Fibroblast of villous mesenchyme (primary cell): ENCODE measurements around the gene AUTS2. TPM values are rescaled to one million over a fixed set of nuclear protein-coding genes. Genes with fewer than 3 reads are reported as not detected.

ENCODE experiments used
- DNase-seq: peaks from one replicate; pipeline ENCODE4 v3.0.0-alpha.2; 2010; ENCODE audit warnings: low read depth
- H3K4me3 ChIP-seq: 2 replicates; pipeline ENCODE4 v1.5.1; 2011; ENCODE audit warnings: low read depth, mild to moderate bottlenecking, low read length
- CTCF ChIP-seq: IDR thresholded peaks from 2 replicates; pipeline ENCODE4 v1.5.1; 2012; ENCODE audit warnings: low read depth, mild to moderate bottlenecking, low read length; ENCODE audit not compliant: insufficient read depth
- total RNA-seq: library from RNA; depleted of rRNA; stranded (reverse); fragments of >200 nt; gene quantifications from 2 replicates; pipeline ENCODE4 v1.2.3, GENCODE V29; 2012

AUTS2 gene
- total RNA-seq, 1 donor = 3.9 TPM

DNA sequence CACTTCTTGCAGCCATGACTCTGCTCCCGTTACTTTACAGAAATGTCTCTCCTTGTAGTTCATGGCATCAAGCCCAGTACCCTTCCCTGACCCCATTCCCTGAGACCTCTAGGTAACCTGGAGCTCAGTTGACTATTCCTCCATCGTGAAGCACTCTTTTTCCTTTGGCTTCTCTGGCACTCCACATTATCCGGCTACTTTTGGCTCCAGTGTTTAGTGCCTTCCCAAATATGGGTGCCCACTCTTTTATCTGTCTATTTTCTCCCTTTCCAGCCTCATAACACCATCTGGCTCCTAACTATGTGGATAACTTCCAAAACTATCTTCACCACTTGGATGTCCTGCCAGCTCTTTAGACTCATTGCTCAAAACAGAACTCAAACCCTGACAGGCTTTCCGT lies 788.9 kb downstream of the AUTS2 start:
- TF ChIP-seq CTCF = no peak
- DNase-seq = no peak

DNA sequence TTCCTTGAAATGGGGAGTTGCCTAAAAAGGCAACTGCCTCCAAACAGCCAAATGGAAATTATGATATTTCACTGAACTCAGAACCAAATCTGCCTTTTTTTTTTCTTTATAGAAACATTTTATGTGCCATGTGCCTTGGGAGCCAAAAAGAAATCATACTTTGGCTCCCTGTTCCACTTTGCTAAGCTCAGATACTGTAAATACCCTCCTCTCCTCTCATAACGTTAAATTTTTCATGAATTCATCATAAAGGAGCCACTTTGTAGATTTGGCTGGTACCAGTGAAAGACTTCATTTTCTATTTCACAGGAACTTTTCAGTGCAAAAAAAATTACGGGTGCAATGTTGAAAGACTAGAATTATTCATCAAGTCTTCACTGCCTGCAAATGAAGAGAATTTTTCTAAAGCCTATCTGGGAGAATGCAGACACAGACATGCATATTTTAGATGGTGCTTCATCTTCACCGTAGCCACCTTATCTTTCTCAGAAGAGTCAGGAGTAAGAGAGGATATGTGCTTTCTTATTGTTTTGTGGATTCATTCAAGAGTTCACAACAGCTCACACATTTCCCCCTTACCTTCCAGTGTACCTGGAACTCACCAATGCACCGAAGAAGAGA lies 791.4 kb downstream of the AUTS2 start:
- no peak for DNase-seq
- no peak overlapping the region for H3K4me3 ChIP-seq
- TF ChIP-seq CTCF = no peak

More for the DNA sequence above, 788.9 kb downstream of the AUTS2 start:
- no peak overlapping the region for H3K4me3 ChIP-seq

DNA sequence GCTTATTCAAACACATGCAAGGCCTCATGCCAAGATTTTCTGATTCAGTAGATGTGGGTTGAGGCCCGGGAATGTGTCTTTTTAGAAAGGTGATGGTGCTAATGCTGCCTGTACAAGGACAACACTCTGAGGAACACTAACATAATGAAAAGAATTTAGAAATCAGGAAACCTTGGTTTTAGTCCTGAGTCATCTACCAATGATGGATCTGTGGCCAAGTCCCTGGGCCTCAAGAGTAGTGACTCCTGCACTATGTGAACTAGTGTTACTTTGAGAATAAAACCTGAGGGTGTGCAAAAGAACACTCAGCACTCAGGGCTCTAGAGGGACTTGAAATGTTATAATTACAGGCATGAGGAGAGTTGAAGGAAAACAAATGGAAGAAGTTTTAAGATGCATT lies 792.0 kb downstream of the AUTS2 start:
- no peak for DNase-seq
- no peak overlapping the region for H3K4me3 ChIP-seq
- TF ChIP-seq CTCF = no peak

DNA sequence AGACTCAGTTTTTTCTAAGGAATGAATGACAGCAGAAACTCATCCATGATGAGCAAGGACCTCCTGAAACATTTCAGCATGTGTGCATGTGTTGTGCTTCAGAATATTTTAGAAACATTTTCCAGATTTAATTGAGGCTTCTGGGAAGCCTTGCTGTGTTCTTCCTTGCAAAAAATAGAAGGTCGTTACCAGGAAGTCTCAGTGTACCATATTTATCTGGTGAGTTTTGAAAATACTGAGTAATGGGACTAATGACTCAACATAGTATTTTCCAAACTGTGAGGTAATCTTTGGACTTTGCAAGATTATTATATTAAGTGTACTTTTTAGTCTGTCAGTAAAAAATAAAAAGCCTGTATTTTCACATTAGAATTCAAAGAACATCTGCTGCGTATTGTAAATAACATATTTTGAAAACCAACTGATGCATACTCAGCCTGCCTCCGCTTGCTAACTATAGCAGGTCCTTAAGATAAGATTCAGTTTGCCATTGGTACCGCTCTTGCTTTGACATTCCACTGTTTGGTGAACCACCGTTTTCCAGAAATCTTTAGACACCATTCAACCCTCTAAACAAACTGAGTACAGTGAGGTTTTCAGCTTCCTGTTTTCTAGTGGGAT lies 794.1 kb downstream of the AUTS2 start:
- DNase-seq = peak; percentile 50
- no peak overlapping the region for H3K4me3 ChIP-seq
- TF ChIP-seq CTCF = no peak

- no peak for DNase-seq
- no peak overlapping the region for H3K4me3 ChIP-seq
- TF ChIP-seq CTCF = no peak
Observed at GRCh38 chr7:70392877-70393435, 794.7 kb downstream of the AUTS2 start.

DNA sequence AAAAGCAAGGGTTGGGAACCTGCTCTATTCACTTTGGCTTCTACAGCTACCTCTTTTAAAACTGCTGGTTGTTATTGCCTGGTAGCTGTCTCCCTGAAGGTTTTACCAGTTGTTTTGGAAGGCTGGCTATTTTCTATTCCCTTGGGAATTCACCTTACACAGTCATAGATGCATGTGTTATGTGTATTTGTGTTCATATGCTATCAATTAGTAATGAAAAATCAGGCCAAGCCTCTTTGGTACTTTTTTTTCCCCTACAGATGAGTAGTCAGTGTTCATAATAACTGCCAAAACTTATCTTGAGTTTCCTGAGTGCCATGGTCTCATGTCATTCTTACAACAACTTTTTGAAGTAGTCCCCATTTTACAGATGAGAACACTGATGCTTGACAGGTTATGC lies 795.7 kb downstream of the AUTS2 start:
- no peak overlapping the region for H3K4me3 ChIP-seq
- peak; percentile 8 for DNase-seq
- TF ChIP-seq CTCF = no peak
